GM15510 (cell line): ENCODE measurements around the gene CRAMP1.

Experiments used
- POLR2A ChIP-seq: IDR thresholded peaks from 3 replicates; pipeline ENCODE4 v1.6.1; 2011; ENCODE audit warnings: borderline replicate concordance; ENCODE audit not compliant: insufficient read length; ENCODE audit errors: extremely low read depth

The CRAMP1 gene

DNA sequence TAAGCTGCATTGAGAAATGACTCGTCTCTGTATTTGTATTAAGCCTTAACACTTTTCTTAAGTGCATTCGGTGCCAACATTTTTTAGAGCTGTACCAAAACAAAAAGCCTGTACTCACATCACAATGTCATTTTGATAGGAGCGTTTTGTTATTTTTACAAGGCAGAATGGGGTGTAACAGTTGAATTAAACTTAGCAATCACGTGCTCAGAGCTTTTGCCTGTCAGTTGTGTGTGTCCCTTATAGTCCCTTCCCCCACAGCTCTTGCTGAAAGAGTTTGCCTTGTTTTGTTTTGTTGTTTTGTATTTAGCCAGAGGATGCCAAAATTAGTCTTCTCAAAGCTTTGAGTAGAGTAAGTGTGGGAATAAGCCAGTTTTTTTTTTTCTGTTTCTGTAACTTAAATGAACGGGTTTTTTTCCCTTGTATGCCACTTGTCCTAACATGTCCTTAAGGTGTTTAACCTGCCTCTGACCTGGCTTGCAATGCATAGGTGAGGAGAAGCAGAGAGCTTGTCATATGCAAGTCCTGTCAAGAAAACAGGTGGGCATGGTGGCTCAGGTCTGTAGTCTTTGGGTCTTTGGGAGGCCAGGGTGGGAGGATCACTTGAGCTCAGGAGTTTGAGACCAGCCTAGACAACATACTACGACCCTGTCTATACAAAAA is 89.2 kb downstream of the CRAMP1 start:
- TF ChIP-seq POLR2A: no peak

DNA sequence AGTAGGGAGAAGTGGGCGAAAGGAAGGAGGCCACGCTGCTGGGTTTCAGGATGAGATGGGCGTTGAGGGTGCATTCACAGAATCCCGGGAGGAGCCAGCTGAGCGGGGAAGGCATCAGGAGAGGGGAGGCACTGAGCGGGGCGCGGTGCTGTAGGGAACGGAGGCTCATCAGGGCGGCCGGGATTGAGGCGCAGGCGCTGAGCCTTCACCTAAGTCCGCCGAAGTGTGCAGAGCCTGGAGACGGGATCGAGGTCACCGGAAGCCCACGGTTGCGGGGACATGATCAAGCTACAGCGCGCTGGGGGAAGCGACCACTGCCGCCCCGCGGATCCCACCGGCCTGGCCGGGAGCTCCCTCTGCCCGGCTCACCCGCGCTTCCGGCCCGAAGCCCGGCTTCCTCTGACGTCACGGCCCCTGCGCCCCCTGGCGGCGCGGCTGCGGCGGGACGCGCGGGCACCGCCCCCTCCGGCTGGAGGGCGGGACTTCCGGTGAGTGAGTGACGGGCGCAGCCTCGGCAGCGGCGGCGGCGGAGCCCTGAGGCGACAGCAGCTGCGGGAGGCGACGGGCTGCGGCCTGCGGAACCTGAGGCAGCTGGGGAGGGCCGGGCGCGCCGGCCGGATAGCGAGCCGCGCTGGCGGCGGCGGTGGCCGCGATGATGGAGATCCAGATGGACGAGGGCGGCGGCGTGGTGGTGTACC is 93.7 kb downstream of the CRAMP1 start, which contains the start of gene MAPK8IP3:
MAPK8IP3 (plus strand) TSS at position 508 of the 698 bp plus-strand sequence; CDS start at position 653, 145 bp downstream.
- peak; percentile 98 for TF ChIP-seq POLR2A

DNA sequence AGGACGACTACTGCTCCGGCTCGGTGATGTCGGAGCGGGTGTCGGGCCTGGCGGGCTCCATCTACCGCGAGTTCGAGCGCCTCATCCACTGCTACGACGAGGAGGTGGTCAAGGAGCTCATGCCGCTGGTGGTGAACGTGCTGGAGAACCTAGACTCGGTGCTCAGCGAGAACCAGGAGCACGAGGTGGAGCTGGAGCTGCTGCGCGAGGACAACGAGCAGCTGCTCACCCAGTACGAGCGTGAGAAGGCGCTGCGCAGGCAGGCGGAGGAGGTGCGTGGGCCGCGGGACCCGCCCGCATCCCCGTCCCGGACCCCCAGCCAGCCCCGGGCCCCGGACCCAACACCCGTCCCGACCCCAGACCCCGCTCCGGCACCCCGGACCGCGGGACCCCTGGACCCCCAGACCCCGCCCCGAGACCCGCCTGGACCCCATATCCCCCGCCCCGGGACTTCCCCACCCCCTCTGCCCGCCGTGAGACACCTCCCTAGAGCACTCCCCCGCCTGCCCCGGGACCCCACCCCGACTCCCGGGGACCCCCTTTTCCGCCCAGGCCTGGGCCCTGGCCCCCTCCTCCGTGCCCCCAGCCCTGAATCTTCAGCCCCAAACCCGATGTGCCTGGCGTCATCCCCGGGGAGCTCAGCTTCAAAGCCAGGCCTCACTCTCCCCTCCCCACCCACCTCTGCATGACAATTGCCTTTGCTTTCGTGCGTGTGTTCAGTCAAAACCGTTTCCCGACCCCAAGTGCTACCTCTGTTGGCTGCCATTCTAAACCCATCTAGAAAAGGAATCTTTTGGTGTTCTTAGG is 94.4 kb downstream of the CRAMP1 start:
- TF ChIP-seq POLR2A: no peak

DNA sequence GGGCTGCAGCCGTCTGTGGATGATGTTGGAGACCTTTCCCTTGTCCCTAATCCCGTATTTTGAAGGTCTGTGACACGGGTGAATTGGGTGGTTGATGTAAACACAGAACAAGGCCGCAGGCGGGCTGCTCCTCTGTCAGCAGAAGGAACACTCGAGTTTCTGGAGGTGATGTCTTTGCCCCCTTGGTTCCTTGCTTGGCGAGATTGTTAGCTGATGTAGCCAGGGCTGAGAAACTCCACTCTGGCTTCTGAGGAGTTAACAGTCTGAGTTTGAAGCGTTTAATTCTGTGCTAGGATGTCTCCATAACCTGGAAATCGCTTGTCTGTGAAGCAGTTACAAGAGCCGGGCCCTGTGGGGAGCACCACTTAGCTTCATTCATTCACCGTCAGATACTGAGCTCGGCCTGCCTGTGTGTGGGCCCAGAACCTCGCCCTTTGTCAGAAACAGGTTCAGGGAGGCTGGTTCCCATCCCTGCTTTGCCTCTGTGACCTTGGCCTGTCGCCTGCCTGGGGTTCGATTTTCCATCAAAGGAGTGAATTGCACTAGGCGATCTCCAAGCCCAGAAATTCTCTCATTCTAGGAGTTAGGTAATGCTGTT is 95.1 kb downstream of the CRAMP1 start:
- TF ChIP-seq POLR2A: no peak

DNA sequence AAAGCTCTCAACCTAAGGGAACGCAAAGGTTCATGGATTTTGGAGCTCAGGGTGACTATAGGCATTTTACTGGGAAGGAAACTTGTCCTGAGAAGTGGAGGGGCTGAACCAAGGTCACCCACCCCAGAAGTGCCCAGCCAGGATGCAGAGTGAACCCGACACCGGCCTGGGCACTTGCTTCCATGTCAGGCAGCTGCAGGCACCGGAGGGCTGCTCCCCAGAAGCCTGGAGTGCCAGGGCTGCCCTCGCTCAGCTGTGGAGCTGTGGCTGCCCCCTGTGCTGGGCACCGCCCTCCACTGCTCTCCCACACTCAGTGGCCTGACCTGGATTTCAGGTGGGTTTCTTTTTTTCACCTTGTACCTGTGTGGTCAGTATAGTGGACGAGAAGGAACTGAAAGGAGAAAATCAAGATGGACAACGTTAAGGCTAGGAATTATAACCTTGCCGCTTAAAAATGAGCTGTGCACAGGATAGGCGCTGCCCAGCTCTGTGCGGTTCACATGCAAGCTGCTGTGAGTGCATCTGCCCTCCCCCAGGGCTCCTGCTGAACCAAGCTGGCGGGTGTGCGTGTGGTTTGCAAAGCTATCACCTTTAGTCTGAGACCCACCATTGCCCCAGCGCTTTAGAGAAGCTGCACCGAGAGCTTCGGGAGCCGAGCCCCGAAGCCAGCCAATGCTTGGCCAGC is 96.1 kb downstream of the CRAMP1 start:
- TF ChIP-seq POLR2A: no peak

DNA sequence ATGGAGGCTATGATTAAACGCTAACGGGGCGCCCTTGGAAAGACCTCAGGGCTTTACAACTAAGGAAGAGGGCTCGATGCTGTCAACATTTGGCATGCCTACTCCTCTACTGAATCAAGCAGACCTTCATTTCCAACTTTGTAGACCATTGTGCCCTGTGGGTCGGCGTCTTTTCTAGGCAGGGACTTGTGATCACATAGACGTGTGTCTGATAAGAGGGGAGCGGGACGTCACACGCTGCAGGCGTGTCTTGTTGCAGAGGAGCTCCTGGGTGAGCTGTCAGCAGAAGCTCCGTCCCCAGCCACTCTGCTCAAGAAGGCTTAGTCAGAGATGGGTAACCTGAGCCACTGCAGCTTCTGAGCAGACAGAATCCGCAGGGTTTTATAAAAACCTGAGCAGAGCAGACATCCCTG is 96.6 kb downstream of the CRAMP1 start:
- TF ChIP-seq POLR2A: no peak

DNA sequence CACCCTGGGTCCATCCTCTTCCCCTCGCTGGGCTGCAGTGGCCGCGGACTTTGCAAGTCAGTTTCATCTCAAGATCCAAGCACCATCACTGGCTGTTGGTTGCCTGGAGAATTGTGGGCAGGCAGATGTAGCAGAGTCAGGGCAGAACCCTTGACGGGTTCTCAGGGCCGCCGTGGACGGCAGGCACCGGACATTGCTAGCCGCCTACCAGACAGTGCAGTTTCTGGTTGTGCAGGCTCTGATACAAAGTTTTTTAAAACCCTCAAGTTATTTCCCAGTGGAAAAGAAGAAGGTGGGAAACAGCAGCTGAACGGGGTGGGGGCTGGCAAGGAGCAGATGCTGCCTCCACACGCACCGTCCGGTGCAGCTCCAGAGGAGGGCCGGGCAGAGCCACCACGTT is 97.2 kb downstream of the CRAMP1 start:
- no peak for TF ChIP-seq POLR2A

DNA sequence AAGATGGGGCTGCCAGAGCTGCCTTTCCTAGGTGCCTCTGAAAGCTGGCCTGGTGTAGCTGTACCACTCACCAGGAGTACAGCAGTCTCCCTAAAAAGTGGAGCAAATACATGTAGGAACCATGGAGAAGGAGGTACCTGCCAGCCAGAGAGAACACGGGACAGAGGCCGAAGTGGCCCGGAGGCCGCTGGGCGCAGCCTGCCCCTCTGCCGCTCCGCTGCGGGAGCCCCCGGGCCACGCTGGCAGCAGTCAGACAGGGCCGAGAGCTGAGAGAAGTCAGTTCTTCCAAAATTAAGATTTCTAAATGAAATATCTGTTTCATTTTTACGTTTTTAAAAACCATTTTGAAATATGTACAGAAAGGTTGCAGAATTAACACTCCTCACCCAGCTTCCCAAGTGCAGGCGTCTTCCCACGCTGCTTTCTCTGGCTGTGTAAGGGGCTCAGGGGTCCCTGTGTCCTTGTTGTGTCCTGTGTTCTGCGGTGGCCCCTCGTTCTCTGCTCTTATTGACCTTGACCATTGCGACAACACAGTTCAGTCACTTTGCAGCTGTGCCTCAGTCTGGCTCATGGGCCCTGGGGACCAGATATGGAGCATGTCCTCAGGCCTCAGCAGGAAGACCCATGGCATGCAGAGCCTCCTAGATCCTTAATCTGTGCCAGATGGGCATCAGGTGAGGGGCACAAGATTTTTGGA is 98.8 kb downstream of the CRAMP1 start:
- no peak for TF ChIP-seq POLR2A

DNA sequence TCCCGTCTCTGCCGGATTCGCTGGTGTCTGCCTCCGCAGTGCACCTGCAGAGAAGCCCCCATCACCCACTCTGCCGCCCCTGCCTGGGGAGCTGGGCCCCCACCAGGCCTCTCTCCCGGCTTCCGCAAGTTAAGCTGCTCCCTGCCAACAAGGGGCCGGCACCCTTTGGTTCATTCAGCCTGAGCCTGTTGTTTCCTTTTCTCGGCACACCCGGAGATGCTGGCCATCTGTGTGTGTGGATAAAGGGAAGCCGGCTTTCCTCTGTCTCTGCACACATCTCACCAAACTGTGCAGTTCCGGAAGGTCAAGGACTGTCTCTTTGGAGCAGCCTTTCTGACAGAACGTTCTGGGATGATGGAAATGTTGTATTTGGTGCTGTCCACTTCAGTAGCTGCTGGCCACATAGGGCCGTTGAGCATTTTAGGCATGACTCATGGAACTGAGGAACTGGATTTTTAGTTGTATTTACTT is 100.7 kb downstream of the CRAMP1 start:
- TF ChIP-seq POLR2A: no peak

DNA sequence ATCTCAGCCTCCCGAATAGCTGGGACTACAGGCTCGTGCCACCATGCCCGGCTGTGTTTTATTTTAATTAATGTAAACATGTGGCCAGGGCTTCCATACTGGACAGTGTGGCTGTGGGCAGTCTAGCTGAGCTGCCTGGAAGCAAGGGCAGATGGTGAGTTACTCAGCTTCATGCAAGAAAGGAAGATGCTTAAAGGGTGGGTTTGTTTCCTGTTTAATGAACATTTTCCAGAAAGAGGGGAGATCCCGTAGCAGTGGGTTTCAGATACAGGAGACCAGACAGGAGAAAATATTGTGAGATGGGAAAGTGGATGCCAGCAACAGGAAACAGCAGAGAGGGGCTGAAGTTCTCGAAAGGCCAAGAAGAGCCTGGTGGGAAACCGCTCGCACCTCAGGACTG is 101.2 kb downstream of the CRAMP1 start:
- TF ChIP-seq POLR2A: no peak

DNA sequence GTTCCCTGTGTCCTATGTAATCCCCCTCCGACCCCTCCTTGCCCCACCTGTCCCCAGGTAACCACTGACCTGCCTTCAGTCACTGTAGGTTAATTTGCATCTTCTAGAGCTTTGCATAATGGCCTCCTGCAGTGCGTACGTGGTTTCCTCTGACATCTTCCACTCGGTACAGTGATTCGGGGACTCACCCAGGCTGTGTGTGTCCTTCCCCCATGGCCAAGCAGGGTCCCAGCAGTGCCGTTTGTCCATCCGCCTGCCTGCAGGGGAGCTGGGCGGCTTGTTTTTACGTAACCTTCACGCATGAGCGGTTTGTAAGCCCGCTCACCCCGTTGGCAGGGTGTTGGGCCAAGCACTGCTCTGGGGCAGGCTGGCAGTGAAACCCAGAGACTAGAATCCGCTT is 101.8 kb downstream of the CRAMP1 start:
- peak; percentile 38 for TF ChIP-seq POLR2A

DNA sequence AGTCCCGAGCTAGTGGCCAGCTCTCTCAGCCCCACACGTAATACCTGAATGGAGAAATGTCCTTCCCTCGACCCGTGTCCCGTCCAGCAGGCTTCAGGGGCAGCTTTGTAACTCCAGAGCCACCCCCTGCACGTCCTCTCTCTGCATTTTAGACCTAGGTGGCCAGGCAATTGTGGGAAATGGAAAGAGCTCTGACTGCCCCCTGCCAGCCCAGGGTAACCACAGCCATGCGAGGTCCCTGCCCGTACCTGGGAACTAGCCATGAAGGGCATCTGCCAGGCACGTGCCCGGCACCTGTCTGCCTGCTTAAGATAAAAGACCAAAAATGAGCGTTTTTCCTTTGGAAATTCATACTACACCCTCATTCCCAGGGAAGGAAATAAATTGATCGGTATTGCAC is 103.1 kb downstream of the CRAMP1 start:
- TF ChIP-seq POLR2A: no peak

DNA sequence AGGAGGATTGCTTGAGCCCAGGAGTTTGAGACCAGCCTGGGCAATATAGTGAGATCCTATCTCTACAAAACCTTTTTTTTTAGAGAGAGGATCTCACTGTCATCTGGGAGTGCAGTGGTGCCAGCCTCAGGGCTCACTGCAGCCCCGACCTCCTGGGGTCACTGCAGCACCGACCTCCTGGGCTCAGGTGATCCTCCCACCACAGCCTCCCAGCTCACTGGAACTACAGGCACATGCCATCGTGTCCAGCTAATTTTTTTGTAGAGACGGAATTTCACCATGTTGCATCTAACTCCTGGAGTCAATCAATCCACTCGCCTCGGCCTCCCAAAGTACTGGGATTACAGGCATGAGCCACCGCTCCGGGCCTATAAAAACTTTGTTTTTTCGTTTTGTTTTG is 109.2 kb downstream of the CRAMP1 start:
- TF ChIP-seq POLR2A: no peak
